Measurements from ENCODE around the gene NUTM2F.
"Not testable (repeated sequence)": the region's sequence is repeated elsewhere in the genome, so short reads cannot be mapped to it uniquely, and the experiment has no call there.

NUTM2F gene

GRCh38 chr9:94315034-94315984 is 13.1 kb downstream of the NUTM2F start:
- DNase-seq: not testable (repeated sequence)

- DNase-seq: no peak
Measured at GRCh38 chr9:94303321-94303720, 25.1 kb downstream of the NUTM2F start.

- no peak for DNase-seq
Measured at GRCh38 chr9:94302426-94302825, 26.0 kb downstream of the NUTM2F start.

GRCh38 chr9:94301583-94301982 is 26.9 kb downstream of the NUTM2F start:
- DNase-seq: no peak

GRCh38 chr9:94300470-94301301 is 27.8 kb downstream of the NUTM2F start:
- DNase-seq: no peak

- DNase-seq: no peak
Measured at GRCh38 chr9:94298949-94299599, 29.4 kb downstream of the NUTM2F start.

- DNase-seq: no peak
Measured at GRCh38 chr9:94289691-94290090, 38.8 kb downstream of the NUTM2F start.

GRCh38 chr9:94287877-94288513 is 40.4 kb downstream of the NUTM2F start:
- DNase-seq: no peak

GRCh38 chr9:94286116-94286515 is 42.3 kb downstream of the NUTM2F start:
- DNase-seq: no peak

GRCh38 chr9:94281101-94281500 is 47.3 kb downstream of the NUTM2F start:
- no peak for DNase-seq

GRCh38 chr9:94280409-94280989 is 47.9 kb downstream of the NUTM2F start:
- no peak for DNase-seq

GRCh38 chr9:94277885-94278536 is 50.4 kb downstream of the NUTM2F start:
- DNase-seq: no peak

GRCh38 chr9:94277029-94277428 is 51.4 kb downstream of the NUTM2F start:
- not testable (repeated sequence) for DNase-seq

GRCh38 chr9:94270009-94270408 is 58.4 kb downstream of the NUTM2F start:
- DNase-seq: no peak

- DNase-seq: no peak
Measured at GRCh38 chr9:94269264-94269663, 59.2 kb downstream of the NUTM2F start.
